HG03139 (cell line): ENCODE results near the gene SLC16A7.

Experiments used
- ATAC-seq: cut with Tn5 transposase; IDR thresholded peaks from one replicate; pipeline ENCODE4 v1.9.1; 2021; ENCODE audit not compliant: unreplicated experiment

SLC16A7 gene

DNA sequence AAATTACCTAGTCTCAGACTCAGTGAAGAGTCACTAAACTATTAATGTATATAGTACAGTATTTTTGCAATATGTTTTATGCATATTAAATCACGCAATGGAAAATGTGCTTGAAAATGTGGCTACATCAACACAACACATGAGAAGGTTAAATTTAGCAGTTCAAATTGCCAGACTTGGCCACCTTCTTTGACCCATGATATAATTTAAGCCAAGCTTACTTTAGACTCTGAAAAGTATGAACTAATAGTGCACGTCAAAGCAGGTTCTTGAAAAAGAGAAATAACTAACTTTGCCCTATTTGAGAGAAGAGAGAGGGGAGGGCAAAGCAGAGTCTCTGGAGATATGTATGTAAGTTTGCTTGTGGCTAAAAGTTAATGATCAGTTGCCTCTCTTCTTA is 68.7 kb downstream of the SLC16A7 start:
- no peak for ATAC-seq

DNA sequence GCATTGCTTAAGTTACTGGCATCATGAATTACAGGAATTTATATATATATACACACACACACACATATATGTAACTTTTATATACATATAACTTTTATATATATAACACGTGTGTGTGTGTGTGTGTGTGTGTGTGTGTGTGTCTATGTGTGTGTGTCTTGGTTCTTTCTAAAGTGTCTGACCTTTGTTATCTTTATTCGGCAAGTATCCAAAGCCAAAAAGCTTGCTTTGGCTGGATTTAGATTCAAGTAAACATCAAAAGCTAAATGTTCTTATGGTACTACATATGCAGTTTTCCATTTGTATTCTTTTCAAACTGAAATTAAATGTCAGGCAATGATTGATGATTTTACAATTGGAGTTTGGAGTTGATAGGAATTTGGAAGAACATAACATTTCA is 69.9 kb downstream of the SLC16A7 start:
- no peak for ATAC-seq

DNA sequence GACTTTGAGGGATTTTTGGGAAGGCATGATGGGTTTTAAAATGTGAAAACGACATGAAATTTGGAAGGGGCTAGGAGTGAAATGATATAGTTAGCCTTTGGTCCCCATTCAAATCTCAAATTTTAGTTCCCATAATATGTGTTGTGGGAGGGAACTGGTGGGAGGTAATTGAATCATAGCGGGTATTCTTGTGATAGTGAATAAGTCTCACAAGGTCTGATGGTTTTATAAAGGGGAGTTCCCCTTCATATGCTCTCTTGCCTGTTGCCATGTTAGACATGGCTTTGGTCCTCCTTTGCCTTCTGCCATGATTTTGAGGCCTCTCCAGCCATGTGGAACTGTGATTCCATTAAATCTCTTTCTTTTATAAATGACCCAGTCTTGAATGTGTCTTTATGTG is 72.8 kb downstream of the SLC16A7 start:
- no peak for ATAC-seq

DNA sequence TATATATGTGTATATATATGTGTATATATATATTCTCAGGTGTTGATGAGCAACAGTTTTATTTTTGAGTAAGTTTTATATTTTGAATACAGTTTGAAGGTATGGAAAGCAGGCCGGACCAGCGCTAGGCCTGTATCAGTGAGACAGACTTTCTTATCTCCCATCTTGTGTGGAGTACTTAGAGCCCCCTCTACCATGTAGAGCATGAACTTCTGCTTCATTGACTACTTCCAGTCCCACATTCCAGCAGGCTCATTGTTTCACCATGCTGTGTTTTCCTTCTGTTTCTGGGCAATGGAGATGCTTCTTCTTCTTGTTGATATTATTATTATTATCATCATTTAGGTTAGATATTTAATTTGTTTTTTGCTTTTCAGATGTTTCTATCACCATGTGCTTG is 76.4 kb downstream of the SLC16A7 start:
- no peak for ATAC-seq

DNA sequence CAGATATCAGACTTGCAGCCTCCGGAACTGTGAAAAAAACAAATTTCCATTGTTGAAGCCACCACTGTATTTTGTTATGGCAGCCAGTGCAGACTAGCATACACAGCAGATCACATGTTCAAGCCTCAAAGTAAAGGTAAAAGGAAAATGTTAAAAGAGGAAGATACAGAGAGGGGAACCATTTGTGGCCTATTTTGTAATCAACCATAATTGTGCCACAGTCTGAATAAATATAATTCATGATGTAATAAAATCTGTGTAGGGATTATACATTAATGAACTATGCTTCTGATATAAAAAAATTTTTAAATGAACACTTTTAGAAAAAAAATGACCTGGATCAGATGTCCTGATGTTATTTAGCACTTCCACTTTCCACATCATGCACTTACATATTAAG is 79.6 kb downstream of the SLC16A7 start:
- ATAC-seq, result no peak

DNA sequence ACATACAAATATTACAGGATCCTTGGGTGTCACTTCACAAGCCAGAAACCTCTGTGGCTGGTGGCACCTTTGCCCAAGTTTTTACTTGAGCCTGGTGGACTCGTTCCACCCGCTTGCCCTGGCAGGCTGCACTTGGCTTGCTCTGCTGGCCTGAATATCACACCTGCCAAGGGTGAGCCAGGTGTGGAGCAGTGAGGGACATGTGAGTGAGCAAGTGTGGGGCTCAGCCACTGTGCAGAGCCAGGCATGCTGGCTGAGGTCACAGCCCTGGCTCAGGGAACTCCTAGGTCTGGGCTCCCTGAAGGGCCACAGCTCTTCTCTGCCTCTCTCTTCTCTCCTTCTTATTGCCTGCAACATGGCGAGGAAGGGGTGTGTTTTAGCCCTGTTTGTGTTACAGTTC is 82.0 kb downstream of the SLC16A7 start:
- no peak for ATAC-seq

DNA sequence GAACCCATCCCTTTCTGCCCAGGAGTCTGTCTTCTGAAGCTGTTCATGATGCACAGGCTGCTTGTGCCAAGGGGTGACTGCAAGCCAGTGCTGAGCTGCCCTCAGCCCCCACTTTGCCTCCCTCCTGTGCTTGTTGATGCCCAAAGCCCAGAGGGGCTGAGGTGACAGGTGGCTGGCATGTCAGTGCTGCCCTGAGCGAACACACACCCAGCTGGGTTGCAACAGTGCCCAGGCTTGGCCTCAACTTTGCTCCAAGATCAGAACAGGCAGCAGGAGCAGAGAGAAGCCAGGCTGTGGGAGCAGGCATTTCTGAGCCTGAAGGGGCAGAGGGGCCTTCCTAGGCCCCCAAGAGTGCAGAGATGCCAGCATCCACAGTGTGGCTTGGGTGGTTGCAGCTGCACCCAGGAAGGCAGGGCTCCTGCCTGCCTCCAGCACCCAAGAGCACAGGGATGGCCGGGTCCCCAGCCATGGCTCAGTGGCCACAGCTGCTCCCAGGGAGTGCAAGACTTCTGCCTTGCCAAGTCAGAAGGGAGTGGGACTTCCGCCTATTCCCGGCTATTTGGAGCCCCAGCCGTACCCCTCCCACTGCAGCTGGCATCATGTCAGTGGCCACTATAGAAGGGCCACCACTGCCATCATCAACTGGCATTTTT is 83.1 kb downstream of the SLC16A7 start:
- ATAC-seq, result no peak

DNA sequence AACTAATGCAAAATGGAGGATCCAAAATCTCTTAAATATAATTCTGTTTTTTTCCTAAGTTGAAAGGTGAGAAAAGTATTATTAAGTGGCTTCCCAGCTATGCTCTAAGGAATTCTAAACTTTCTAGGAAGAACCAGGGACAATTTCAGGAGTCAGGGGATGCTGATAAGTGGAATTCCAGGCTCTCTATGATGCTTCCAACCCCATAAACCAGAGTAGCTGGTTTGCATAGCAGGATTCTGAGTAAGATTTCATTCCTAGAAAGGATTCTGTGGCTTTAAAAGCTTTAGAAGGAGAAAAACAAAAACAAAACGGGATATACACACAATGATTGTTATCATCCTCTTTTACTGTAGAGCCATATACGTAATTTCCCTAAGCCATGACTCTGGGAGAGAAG is 93.9 kb downstream of the SLC16A7 start:
- ATAC-seq, result no peak

DNA sequence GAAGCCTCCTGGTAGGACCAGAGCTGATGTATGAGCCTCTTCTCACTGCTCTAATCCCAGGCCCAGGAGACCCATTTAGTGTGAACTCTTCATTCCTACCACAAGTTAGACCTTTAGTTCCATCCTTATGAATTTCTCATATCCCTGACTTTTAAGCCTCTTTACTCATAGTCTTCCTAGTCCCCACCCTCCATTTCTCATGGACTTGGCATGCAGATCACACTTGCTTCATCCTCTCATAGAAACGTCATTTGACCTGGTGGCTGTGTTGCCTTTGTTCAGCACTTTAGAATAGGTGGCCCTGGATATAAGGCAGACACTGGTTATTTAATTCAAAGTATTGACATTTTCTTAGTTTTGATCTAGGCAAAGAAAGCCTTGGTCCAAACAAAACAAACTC is 99.5 kb downstream of the SLC16A7 start:
- no peak for ATAC-seq

DNA sequence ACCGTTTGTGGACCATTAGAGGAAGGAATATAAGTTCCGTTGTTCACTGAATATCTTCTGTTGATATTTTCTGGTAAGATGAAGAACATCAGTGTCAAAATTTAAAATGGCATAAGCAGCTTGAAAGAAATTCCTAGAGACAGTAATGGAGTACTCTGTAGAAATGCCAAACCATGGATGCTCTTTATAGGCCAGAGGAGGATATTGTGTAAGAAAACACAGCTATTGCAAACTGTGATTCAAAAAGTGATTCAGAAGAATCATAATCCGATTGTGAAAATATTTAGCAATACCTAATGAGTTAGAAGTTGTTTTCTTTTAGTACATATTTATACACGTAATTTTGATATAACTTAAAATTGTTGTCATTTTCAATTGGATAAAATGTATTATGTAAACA is 102.8 kb downstream of the SLC16A7 start:
- ATAC-seq, result no peak

DNA sequence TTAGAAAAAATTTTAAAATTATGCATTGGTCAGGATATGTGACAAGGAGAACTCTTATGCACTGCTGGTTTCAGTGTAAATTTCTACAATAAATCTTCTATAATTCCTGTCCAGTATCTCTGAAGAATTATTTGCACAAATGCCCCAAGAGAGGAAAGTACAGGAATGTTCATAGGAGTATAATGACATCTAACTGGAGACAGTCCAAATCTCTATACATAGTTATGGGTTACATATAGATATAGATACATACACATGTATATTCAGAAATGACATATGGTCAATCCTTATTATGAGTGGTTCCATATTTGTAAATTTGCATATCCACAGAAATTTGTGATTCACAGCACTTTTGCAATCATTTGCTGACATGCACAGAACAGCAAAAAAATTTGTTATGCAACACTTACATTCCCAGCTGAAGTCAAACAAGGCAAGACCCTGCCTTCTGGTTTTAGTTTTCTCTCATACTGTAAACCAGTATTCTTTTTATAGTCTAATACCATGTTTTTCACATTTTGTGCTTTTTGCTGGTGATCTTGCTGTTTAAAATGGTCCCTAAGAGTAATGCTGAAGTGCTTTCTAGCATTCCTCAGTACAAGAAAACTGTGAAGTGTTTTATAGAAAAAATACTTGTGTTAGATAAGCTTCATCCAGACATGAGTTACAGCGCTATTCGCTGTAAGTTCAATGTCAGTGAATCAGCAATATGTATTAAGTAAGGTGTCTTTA is 103.8 kb downstream of the SLC16A7 start:
- ATAC-seq, result no peak

DNA sequence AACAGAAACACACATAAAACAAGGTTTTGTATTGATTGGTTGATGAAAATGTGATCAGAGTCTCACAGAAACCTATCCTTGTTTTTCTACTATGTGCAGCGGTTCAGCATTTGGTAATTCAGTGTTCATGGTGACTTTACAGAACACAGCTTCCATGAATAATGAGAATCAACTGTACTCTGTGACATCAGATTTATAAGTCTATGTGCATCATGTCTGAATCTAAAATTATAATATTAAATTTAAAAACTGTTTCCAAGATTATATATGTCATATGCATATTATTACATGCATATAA is 104.3 kb downstream of the SLC16A7 start:
- no peak for ATAC-seq

DNA sequence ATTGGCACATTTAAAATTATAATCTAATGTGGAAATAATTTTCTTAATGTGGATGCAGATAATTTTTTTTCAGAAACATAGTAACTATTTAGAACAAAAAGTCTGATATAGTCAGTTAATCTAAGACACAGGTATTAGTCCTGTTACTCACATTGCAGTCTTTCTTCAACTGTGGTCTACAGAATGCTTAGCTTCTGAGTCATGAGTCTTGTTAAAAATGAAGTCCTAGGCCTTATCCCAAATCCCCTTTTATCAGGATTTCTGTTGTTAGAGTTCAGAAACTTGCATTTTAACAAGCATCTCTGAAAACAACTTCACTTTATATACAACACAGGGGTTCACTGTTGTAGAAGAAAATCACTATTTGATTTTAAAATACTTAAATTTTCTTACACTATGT is 112.2 kb downstream of the SLC16A7 start:
- ATAC-seq, result no peak

DNA sequence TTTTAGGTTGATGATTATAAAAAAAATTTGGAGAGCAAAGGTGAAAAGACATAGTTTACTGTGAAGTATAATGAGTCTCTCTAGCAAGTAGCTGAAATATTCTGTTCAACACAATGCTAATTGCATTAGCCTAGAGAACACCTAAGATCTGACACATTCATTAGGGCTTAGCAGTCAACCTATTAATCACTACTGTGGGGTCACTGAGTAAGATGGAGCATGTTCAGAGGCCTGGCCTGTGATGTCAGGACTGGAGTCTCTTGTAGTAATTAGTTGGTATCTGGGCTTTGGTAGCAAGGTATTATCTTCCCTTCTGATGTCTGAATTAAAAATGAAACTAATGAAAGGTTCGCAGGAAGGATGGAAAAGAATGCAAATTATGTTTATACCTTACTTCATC is 112.7 kb downstream of the SLC16A7 start:
- ATAC-seq, result no peak

DNA sequence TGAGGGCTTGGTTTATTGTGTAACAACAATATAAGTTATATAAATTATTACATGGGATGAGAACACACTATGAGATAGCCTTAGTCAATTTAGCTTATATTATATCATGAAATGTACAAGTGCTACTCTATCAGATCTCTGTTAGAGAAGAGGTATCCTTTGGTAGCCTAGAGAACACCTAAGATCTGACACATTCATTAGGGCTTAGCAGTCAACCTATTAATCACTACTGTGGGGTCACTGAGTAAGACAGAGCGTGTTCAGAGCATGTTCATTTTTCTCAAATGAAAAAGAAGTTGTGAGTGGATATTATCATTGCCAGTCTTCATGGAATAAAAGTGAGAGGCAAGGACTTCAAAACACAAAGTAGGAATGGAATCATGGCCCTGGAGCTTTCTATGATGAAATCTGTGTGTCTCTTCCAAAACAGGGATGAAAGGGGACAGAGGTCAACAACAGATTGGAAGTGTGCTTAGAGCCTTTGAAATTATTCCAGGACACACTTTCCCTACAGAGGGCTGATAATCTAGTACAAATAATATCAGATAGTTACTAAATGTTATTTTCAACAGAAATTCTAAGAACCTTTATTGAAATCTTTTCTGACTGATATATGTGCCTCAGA is 114.3 kb downstream of the SLC16A7 start:
- no peak for ATAC-seq

DNA sequence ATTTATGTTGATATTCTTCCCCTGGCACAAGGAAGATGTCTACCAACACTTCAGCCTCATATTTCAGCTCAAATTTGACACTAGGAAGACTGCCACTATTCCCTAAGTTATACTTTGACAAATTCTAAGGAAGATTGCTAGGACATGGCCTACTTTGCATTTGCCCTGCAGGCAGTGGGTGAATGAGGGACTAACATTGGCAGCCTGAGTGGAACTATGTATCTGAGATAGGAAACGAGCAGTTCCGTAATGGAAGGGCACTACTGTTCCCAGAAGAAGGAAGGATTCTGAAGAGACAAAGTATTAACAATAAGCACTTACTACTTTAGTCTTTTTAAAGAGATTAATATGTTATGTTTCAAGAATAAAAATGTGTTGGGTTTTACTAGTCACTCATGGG is 115.1 kb downstream of the SLC16A7 start:
- ATAC-seq, result no peak

DNA sequence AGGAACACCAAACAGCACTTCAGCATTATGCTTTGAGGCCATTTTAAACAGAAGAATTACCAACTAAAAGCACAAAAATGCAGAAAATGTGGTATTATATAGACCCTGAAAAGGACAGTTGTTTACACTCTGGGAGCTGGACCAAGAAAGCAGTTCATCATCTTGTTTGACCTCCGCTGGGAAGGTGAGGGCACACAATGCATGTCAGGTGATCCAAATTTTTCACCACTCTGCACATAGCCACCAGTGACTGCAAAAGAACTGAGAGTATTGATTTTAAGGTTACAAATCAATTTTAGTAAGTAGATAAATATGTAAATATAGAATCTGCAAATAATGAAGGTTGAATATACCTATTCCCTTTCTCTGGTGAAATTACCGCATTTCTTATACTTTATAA is 119.6 kb downstream of the SLC16A7 start:
- no peak for ATAC-seq

DNA sequence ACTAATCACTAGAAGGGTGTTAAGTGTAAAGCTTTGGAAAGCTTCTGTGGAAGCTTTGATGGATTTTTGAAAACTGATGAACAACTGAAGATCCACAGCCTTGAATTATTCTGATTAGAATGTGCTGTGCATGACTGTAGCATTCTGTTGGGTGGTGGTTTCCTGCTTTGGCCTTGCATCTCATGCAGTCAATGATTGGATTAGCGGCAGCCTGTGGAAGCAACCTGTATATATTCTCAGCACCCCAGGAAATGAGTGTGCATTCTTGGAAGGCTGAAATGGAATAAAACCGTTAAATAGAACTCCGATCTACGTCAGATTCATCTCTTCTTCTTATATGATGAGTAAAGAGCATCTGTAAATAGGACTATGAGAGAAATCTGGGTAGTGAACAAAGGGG is 120.2 kb downstream of the SLC16A7 start:
- ATAC-seq, result no peak

DNA sequence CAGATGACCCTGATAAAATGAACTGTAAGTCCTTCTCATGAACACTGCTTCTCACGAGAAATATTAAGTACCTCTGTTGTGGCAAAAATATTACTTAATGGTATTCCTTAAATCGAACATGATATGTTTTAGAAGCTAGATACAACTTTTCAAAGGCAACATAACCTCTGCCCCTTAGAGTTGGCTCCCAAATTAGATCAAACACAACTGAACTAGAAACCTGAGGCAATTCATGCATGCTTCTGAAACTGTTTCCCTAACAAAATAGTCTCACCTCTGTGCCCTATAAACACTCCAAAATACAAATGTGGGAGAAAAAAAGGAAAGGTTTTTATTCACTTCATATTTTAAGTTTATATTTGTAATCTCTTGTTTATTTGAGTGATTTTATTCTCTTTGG is 121.6 kb downstream of the SLC16A7 start:
- no peak for ATAC-seq

DNA sequence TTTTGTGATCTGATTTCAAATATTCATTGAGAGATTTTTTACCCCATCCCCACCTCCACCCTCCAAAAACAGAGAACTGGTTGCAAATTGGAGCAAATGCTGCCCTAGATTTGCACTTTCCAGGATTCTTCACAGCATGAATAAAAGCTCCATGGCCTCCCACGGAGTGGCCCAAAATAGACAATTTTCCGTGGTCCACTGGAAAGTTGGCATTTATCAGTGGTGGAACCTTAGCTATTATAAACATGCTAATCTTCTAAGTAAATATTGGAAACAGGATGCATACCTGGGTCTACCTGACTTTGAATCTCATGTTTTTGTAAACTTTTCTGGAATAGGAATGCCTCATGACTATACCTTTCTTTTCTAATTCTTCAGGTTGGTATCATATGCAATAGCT is 123.9 kb downstream of the SLC16A7 start:
- ATAC-seq, result no peak

DNA sequence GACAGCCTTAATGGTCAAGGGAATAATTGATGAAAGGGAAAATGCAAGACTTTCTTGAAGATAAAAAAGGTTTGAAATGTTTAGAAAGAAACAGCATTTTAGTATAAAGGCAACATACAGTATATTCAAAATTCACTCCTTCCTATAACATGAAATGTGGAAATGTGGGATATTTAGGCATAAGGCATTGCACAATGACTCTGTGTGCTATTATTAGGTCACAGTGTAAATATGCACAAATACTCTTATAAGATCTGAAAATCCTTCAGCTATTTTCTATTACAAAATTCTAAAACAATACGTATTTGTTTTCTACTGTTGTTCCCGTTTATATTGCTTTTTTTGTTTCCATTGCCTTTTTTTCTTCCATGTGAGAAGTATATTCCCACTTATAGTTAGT is 127.7 kb downstream of the SLC16A7 start:
- no peak for ATAC-seq

DNA sequence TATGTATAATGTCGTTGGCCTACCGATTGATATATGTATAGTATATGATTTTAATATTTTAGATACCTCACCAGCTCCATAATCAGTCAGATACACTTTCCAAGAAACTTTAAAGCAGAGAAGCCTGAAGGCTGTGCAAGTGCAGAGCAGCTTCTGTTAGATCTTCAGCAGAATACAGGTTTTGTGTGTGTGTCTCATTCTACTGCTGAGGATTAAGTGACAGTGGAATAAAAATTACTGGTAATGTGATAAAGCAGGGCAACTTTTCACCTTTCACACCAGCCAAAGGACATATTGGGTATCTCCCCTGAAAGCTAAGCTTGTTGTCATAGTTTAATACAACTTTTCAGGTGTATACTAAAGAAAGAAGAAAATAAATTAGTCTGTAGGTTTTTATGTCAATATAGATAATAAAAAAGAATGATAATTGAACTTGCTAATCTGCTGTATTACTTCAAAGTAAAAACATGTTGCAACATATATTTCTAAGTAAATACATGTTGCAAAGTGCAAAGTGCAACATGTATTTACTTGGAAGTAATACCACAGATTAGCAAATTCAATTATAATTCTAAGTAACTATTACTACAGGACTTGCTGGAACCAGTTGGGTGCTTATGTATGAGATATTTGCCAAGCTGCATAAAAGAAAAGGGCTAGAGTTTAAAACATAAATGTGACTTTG is 128.3 kb downstream of the SLC16A7 start:
- ATAC-seq, result no peak
